ENCODE data around the gene OTOG.

DNA sequence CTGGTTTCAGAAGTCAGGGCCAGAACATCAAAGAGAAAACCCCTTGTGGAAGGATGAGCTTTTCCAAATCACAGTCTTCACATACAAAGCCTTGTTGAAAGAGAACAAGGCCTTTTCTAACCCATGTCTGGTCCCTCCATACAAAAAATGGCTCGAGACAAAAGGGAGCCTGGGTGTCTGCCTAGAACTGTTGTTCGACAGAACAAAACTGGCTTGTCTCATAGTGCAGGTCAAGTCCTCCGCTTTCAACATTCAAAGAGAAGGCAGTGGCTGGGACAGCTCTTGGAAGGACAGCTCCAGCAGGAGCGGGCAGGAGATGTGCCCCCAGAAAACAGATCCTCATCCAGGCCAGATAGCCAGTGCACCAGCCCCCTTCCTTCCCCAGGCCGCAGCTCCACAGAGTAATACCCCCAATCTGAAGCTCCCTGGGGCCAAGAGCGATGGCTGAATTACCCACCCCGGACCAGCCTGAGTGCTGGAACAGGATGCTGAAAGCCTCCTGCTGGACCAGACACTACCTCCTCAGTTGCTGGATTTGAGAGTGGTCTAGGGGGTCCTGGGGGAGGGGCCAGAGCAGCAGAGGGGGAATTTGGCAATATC is 30.4 kb upstream of the OTOG start:
- no peak for TF ChIP-seq POLR2A (IDR thresholded peaks at IDR 0.05)
- TF ChIP-seq, protein P1, sequence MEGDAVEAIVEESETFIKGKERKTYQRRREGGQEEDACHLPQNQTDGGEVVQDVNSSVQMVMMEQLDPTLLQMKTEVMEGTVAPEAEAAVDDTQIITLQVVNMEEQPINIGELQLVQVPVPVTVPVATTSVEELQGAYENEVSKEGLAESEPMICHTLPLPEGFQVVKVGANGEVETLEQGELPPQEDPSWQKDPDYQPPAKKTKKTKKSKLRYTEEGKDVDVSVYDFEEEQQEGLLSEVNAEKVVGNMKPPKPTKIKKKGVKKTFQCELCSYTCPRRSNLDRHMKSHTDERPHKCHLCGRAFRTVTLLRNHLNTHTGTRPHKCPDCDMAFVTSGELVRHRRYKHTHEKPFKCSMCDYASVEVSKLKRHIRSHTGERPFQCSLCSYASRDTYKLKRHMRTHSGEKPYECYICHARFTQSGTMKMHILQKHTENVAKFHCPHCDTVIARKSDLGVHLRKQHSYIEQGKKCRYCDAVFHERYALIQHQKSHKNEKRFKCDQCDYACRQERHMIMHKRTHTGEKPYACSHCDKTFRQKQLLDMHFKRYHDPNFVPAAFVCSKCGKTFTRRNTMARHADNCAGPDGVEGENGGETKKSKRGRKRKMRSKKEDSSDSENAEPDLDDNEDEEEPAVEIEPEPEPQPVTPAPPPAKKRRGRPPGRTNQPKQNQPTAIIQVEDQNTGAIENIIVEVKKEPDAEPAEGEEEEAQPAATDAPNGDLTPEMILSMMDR (IDR thresholded peaks at IDR 0.05) = no peak
